Measurements from ENCODE around the gene FRMD1. TPM values are rescaled to one million over a fixed set of nuclear protein-coding genes. Genes with fewer than 3 reads are reported as not detected.

FRMD1 gene
- total RNA-seq, 1 donor from 2014 or later: not detected

- H3K27me3 Mint-ChIP-seq (ENCODE audit: insufficient read depth, low read depth): peaks cover 8% of the 10 kb centered on the region
- Histone ChIP-seq H3K9ac (no peak overlapping the region), H4K20me1 (ENCODE audit: low read depth) (no peaks in the 10 kb centered on the region), H3F3A (ENCODE audit: low read depth) (peaks cover 6% of the 10 kb centered on the region), H3K9me3 (ENCODE audit: low read depth) (no peaks in the 10 kb centered on the region), H2AFZ (replicated peaks) (no peak overlapping the region), H3K79me2 (ENCODE audit: low read depth) (no peaks in the 10 kb centered on the region), H3K4me2 (no peak overlapping the region), H3K36me3 (no peaks in the 10 kb centered on the region), H3K27me3 (no peaks in the 10 kb centered on the region), H3K4me1 (no peaks in the 10 kb centered on the region), H3K27ac (no peak overlapping the region), H3K4me3 (no peak overlapping the region)
- H3K27ac Mint-ChIP-seq: no peak overlapping the region
- no peaks in the 10 kb centered on the region for H3K9me3 Mint-ChIP-seq
- H3K4me1 Mint-ChIP-seq: peaks cover 2% of the 10 kb centered on the region
- H3K4me3 Mint-ChIP-seq: no peak overlapping the region
- TF ChIP-seq CTCF (IDR thresholded peaks at IDR 0.05) (no peak), EZH2phosphoT487 (IDR thresholded peaks at IDR 0.05) (no peak), EZH2 (IDR thresholded peaks at IDR 0.05) (no peak)
- no peak for DNase-seq (ENCODE audit: low spot score)
- H3K36me3 Mint-ChIP-seq: no peaks in the 10 kb centered on the region
These were observed 8.2 kb downstream of the FRMD1 start for GRCh38 chr6:168070804-168071203.

GRCh38 chr6:168067081-168067759, 11.8 kb downstream of the FRMD1 start:
- no peaks in the 10 kb centered on the region for H3K9me3 Mint-ChIP-seq
- Histone ChIP-seq H3K4me3 (no peak overlapping the region), H3K9me3 (ENCODE audit: low read depth) (no peaks in the 10 kb centered on the region), H3K27me3 (no peaks in the 10 kb centered on the region), H3K4me2 (no peak overlapping the region), H4K20me1 (ENCODE audit: low read depth) (no peaks in the 10 kb centered on the region), H3K4me1 (no peaks in the 10 kb centered on the region), H3K36me3 (no peaks in the 10 kb centered on the region), H3F3A (ENCODE audit: low read depth) (no peaks in the 10 kb centered on the region), H3K9ac (no peak overlapping the region), H2AFZ (replicated peaks) (no peak overlapping the region), H3K79me2 (ENCODE audit: low read depth) (no peaks in the 10 kb centered on the region), H3K27ac (no peak overlapping the region)
- H3K4me3 Mint-ChIP-seq: no peak overlapping the region
- no peak overlapping the region for H3K27ac Mint-ChIP-seq
- H3K36me3 Mint-ChIP-seq: no peaks in the 10 kb centered on the region
- no peak for TF ChIP-seq EZH2 (IDR thresholded peaks at IDR 0.05)
- no peak for TF ChIP-seq CTCF (IDR thresholded peaks at IDR 0.05)
- TF ChIP-seq EZH2phosphoT487 (IDR thresholded peaks at IDR 0.05): no peak
- DNase-seq (ENCODE audit: low spot score): no peak
- H3K4me1 Mint-ChIP-seq: no peaks in the 10 kb centered on the region
- H3K27me3 Mint-ChIP-seq (ENCODE audit: insufficient read depth, low read depth): peaks cover 19% of the 10 kb centered on the region

GRCh38 chr6:168064226-168064807, 14.7 kb downstream of the FRMD1 start:
- H3K27ac Mint-ChIP-seq: no peak overlapping the region
- peaks cover 5% of the 10 kb centered on the region for H3K4me1 Mint-ChIP-seq
- H3K36me3 Mint-ChIP-seq: no peaks in the 10 kb centered on the region
- H3K4me2 ChIP-seq: no peak overlapping the region
- H3K9ac ChIP-seq: no peak overlapping the region
- no peaks in the 10 kb centered on the region for H3F3A ChIP-seq (ENCODE audit: low read depth)
- no peak overlapping the region for H3K4me3 ChIP-seq
- H3K9me3 Mint-ChIP-seq: no peaks in the 10 kb centered on the region
- no peaks in the 10 kb centered on the region for H3K9me3 ChIP-seq (ENCODE audit: low read depth)
- peaks cover 16% of the 10 kb centered on the region for H3K27me3 Mint-ChIP-seq (ENCODE audit: insufficient read depth, low read depth)
- no peak overlapping the region for H2AFZ ChIP-seq (replicated peaks)
- no peaks in the 10 kb centered on the region for H3K36me3 ChIP-seq
- no peak for TF ChIP-seq EZH2 (IDR thresholded peaks at IDR 0.05)
- TF ChIP-seq CTCF (IDR thresholded peaks at IDR 0.05): no peak
- no peak for TF ChIP-seq EZH2phosphoT487 (IDR thresholded peaks at IDR 0.05)
- no peak overlapping the region for H3K27ac ChIP-seq
- H3K27me3 ChIP-seq: no peaks in the 10 kb centered on the region
- H3K4me3 Mint-ChIP-seq: no peak overlapping the region
- H3K79me2 ChIP-seq (ENCODE audit: low read depth): no peaks in the 10 kb centered on the region
- no peaks in the 10 kb centered on the region for H3K4me1 ChIP-seq
- H4K20me1 ChIP-seq (ENCODE audit: low read depth): no peaks in the 10 kb centered on the region
- DNase-seq (ENCODE audit: low spot score): no peak

Measured in neural progenitor cell (in vitro differentiated cells).